Neural progenitor cell (in vitro differentiated cells): ENCODE results near the gene ELF1.
"Not testable (repeated sequence)": the region's sequence is repeated elsewhere in the genome, so short reads cannot be mapped to it uniquely, and the experiment has no call there.

Experiments
- EZH2 ChIP-seq: fragments of 200-600 bp; sonication (generic); IDR thresholded peaks from 2 replicates; pipeline ENCODE4 v1.6.1; 2017; ENCODE audit warnings: antibody characterized with exemption, mild to moderate bottlenecking, moderate library complexity
- EZH2phosphoT487 ChIP-seq: fragments of 200-600 bp; sonication (generic); IDR thresholded peaks from 2 replicates; pipeline ENCODE4 v1.6.1; 2017; ENCODE audit warnings: antibody characterized with exemption
- TF ChIP-seq, protein P1 (sequence below): fragments of 200-600 bp; sonication (generic); IDR thresholded peaks from 2 replicates; pipeline ENCODE4 v1.5.1; 2017; ENCODE audit warnings: antibody characterized with exemption, mild to moderate bottlenecking

DNA sequence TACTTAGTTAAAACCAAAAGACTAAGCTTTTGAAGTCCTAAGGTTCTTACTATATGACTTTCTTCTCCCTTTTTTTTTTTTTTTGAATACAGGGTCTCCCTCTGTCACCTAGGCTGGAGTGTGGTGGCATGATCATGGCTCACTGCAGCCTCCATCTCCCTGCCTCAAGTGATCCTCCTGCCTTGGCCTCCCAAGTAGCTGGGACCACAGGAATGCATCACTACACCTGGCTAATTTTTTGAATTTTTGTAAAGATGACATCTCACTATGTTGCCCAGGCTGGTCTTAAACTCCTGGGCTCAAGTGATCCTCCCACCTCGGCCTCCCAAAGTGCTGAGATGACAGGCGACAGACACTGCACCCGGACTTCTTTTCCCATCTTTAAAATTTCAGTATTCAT lies 89.2 kb downstream of the ELF1 start:
- TF ChIP-seq, protein P1, sequence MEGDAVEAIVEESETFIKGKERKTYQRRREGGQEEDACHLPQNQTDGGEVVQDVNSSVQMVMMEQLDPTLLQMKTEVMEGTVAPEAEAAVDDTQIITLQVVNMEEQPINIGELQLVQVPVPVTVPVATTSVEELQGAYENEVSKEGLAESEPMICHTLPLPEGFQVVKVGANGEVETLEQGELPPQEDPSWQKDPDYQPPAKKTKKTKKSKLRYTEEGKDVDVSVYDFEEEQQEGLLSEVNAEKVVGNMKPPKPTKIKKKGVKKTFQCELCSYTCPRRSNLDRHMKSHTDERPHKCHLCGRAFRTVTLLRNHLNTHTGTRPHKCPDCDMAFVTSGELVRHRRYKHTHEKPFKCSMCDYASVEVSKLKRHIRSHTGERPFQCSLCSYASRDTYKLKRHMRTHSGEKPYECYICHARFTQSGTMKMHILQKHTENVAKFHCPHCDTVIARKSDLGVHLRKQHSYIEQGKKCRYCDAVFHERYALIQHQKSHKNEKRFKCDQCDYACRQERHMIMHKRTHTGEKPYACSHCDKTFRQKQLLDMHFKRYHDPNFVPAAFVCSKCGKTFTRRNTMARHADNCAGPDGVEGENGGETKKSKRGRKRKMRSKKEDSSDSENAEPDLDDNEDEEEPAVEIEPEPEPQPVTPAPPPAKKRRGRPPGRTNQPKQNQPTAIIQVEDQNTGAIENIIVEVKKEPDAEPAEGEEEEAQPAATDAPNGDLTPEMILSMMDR, result not testable (repeated sequence)
- TF ChIP-seq EZH2, EZH2phosphoT487: not testable (repeated sequence)
